Measurements from ENCODE around the gene HCAR2.

- TF ChIP-seq PHF21A (CRISPR knock-in tag; IDR thresholded peaks at IDR 0.05) (no peak), SRSF4 (IDR thresholded peaks at IDR 0.05; ENCODE audit: low read depth, low read length, poor library complexity, severe bottlenecking) (no peak), RBM39 (IDR thresholded peaks at IDR 0.05; ENCODE audit: low read depth, low read length, poor library complexity, severe bottlenecking) (no peak), BRF2 (CRISPR knock-in tag; IDR thresholded peaks at IDR 0.05) (no peak), ZC3H13 (CRISPR knock-in tag; IDR thresholded peaks at IDR 0.05) (no peak), CTCF (CRISPR knock-in tag; IDR thresholded peaks at IDR 0.05) (no peak)
Observed at GRCh38 chr12:122687086-122687485, 16.1 kb downstream of the HCAR2 start.
